ENCODE results near the gene CDT1. TPM values are rescaled to one million over a fixed set of nuclear protein-coding genes. Genes with fewer than 3 reads are reported as not detected.

CDT1 gene
- total and polyA plus RNA-seq, 2 donors (not counting 1 experiment from before 2014, with no cell fraction given): 1.3 to 3.6 TPM

DNA sequence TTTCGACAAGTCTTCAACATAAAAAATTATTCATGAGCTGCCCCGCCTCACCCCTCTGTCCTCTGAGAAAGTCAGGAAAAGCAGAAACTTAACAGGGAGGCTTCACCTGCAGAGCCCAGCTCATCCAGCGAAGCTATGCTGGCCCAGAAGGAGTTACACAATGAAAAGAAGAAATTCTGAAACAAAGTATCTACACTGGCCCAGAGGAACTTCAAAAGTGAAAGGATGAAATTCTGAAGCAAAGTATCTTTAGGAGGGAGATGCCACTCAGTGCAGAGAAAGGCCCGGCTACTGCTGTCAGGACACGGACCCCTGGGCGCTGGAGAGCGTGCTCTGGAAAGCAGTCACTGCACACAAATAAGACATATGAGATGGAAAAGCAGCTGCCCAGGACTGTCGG lies 51.6 kb downstream of the CDT1 start:
- Histone ChIP-seq H3K36me3 (ENCODE audit: control insufficient read depth, insufficient read depth, low read length) (peaks cover 2% of the 10 kb centered on the region), H3K4me3 (replicated peaks in 1 of 4; ENCODE audit: control extremely low read depth in 1 of 4, insufficient read depth in 1 of 4, low read depth in 3 of 4, low read length in 4 of 4) (no peak overlapping the region), H4K20me1 (ENCODE audit: control insufficient read depth, extremely low read depth, insufficient read depth, low read length) (no peaks in the 10 kb centered on the region), H3K9me3 (ENCODE audit: control insufficient read depth, insufficient read depth, low read depth, low read length) (no peaks in the 10 kb centered on the region), H3K27me3 (ENCODE audit: control insufficient read depth, insufficient read depth, low read length) (no peaks in the 10 kb centered on the region), H3K4me1 (ENCODE audit: control insufficient read depth, extremely low read depth, insufficient read depth, low read length) (peaks cover 4% of the 10 kb centered on the region), H2AFZ (ENCODE audit: low read length) (no peak overlapping the region), H3K27ac (ENCODE audit: insufficient read depth, low read length) (no peak overlapping the region), H3K79me2 (ENCODE audit: control insufficient read depth, insufficient read depth, low read length) (peaks cover 5% of the 10 kb centered on the region), H3K9ac (ENCODE audit: insufficient read depth, low read length) (no peak overlapping the region), H3K4me2 (ENCODE audit: extremely low read depth, insufficient read depth, low read length) (no peak overlapping the region)
- DNase-seq (ENCODE audit: low read depth in 2 of 2): no peak
- TF ChIP-seq CTCF (conservative IDR thresholded peaks at IDR 0.05 in 1 of 2, IDR thresholded peaks at IDR 0.05 in 1 of 2; ENCODE audit: low read depth in 1 of 2, low read length in 2 of 2): no peak
- TF ChIP-seq EZH2 (IDR thresholded peaks at IDR 0.05; ENCODE audit: low read length, missing control alignments): no peak

GRCh38 chr16:88855736-88856121 lies 52.1 kb downstream of the CDT1 start:
- H3K9me3 ChIP-seq (ENCODE audit: control insufficient read depth, insufficient read depth, low read depth, low read length): no peaks in the 10 kb centered on the region
- H3K79me2 ChIP-seq (ENCODE audit: control insufficient read depth, insufficient read depth, low read length): peaks cover 5% of the 10 kb centered on the region
- H4K20me1 ChIP-seq (ENCODE audit: control insufficient read depth, extremely low read depth, insufficient read depth, low read length): no peaks in the 10 kb centered on the region
- H3K4me3 ChIP-seq (replicated peaks in 1 of 4; ENCODE audit: control extremely low read depth in 1 of 4, insufficient read depth in 1 of 4, low read depth in 3 of 4, low read length in 4 of 4): peak overlapping the region; percentile 50 to 71 (median 60)
- peaks cover 4% of the 10 kb centered on the region for H3K4me1 ChIP-seq (ENCODE audit: control insufficient read depth, extremely low read depth, insufficient read depth, low read length)
- H3K27ac ChIP-seq (ENCODE audit: insufficient read depth, low read length): no peak overlapping the region
- no peak for TF ChIP-seq CTCF (conservative IDR thresholded peaks at IDR 0.05 in 1 of 2, IDR thresholded peaks at IDR 0.05 in 1 of 2; ENCODE audit: low read depth in 1 of 2, low read length in 2 of 2)
- no peak for TF ChIP-seq EZH2 (IDR thresholded peaks at IDR 0.05; ENCODE audit: low read length, missing control alignments)
- no peaks in the 10 kb centered on the region for H3K27me3 ChIP-seq (ENCODE audit: control insufficient read depth, insufficient read depth, low read length)
- H3K36me3 ChIP-seq (ENCODE audit: control insufficient read depth, insufficient read depth, low read length): peaks cover 4% of the 10 kb centered on the region
- no peak for DNase-seq (ENCODE audit: low read depth in 2 of 2)
- no peak overlapping the region for H3K9ac ChIP-seq (ENCODE audit: insufficient read depth, low read length)
- H2AFZ ChIP-seq (ENCODE audit: low read length): no peak overlapping the region
- H3K4me2 ChIP-seq (ENCODE audit: extremely low read depth, insufficient read depth, low read length): peak overlapping the region; percentile 86

- H3K79me2 ChIP-seq (ENCODE audit: control insufficient read depth, insufficient read depth, low read length): peaks cover 5% of the 10 kb centered on the region
- H3K4me2 ChIP-seq (ENCODE audit: extremely low read depth, insufficient read depth, low read length): peak overlapping the region; percentile 86
- TF ChIP-seq EZH2 (IDR thresholded peaks at IDR 0.05; ENCODE audit: low read length, missing control alignments): no peak
- TF ChIP-seq CTCF (conservative IDR thresholded peaks at IDR 0.05 in 1 of 2, IDR thresholded peaks at IDR 0.05 in 1 of 2; ENCODE audit: low read depth in 1 of 2, low read length in 2 of 2): no peak
- H3K4me3 ChIP-seq (replicated peaks in 1 of 4; ENCODE audit: control extremely low read depth in 1 of 4, insufficient read depth in 1 of 4, low read depth in 3 of 4, low read length in 4 of 4): peak overlapping the region; percentile 50 to 97 (median 60)
- no peaks in the 10 kb centered on the region for H3K9me3 ChIP-seq (ENCODE audit: control insufficient read depth, insufficient read depth, low read depth, low read length)
- H3K36me3 ChIP-seq (ENCODE audit: control insufficient read depth, insufficient read depth, low read length): peaks cover 4% of the 10 kb centered on the region
- no peaks in the 10 kb centered on the region for H4K20me1 ChIP-seq (ENCODE audit: control insufficient read depth, extremely low read depth, insufficient read depth, low read length)
- no peak for DNase-seq (ENCODE audit: low read depth in 2 of 2)
- H2AFZ ChIP-seq (ENCODE audit: low read length): no peak overlapping the region
- H3K27me3 ChIP-seq (ENCODE audit: control insufficient read depth, insufficient read depth, low read length): no peaks in the 10 kb centered on the region
- peak overlapping the region; percentile 62 for H3K9ac ChIP-seq (ENCODE audit: insufficient read depth, low read length)
- H3K4me1 ChIP-seq (ENCODE audit: control insufficient read depth, extremely low read depth, insufficient read depth, low read length): peaks cover 4% of the 10 kb centered on the region
- H3K27ac ChIP-seq (ENCODE audit: insufficient read depth, low read length): no peak overlapping the region
Observed at GRCh38 chr16:88856122-88856827, 52.7 kb downstream of the CDT1 start.
